Endothelial cell of umbilical vein (primary cell): ENCODE data around the gene MAMDC4. TPM values are rescaled to one million over a fixed set of nuclear protein-coding genes. Genes with fewer than 3 reads are reported as not detected.

Source experiments
- BruUV-seq: library from RNA; stranded (reverse); fragments of 400-500 nt; replicated peaks from 2 replicates; lab custom pipeline; 2021; lab: Mats Ljungman, UMichigan
- CTCF ChIA-PET: fragments of 300-600, 350-600 bp; sonication (Branson Sonifier 250); formaldehyde crosslinking; loops from one replicate; lab custom pipeline; 2021; ENCODE audit warnings: antibody characterized with exemption, inconsistent platforms; lab: Charles Lee
- POLR2A ChIA-PET: fragments of 300-600, 350-600 bp; sonication (Branson Sonifier 250); formaldehyde crosslinking; loops from one replicate; lab custom pipeline; 2021; ENCODE audit warnings: antibody characterized with exemption, inconsistent platforms; lab: Charles Lee
- DNase-seq: peaks from one replicate; pipeline ENCODE4 v3.0.0-alpha.2; 2011; ENCODE audit warnings: low read depth, low spot score
- FAIRE-seq: peaks from 2 replicates; lab custom pipeline; 2011; peaks lifted over from hg19 to GRCh38; lab: Jason Lieb, UNC
- H2AFZ ChIP-seq: 2 replicates; pipeline ENCODE4 v1.6.0; 2012; ENCODE audit warnings: low read depth, low read length, control low read depth, inconsistent platforms
- H3K27ac ChIP-seq: 2 replicates; pipeline ENCODE4 v1.5.1; 2011; ENCODE audit warnings: low read depth, mild to moderate bottlenecking, control low read depth, low read length, moderate library complexity; ENCODE audit not compliant: insufficient read depth
- H3K27me3 ChIP-seq, 2 experiments: 2 replicates each; pipeline versions ENCODE4 v1.6.0 to v1.6.1; 2011; ENCODE audit warnings: low read length in 2 of 2, mixed read lengths in 1 of 2; ENCODE audit not compliant: control insufficient read depth in 2 of 2, insufficient read depth in 2 of 2
- H3K36me3 ChIP-seq, 2 experiments: 2 replicates in 1 of 2; 3 replicates in 1 of 2; pipeline ENCODE4 v1.5.1; 2011; ENCODE audit warnings: low read length in 2 of 2, mild to moderate bottlenecking in 1 of 2, moderate library complexity in 1 of 2; ENCODE audit not compliant: control insufficient read depth in 2 of 2, insufficient read depth in 2 of 2; ENCODE audit errors: extremely low read depth in 1 of 2
- H3K4me1 ChIP-seq: 3 replicates; pipeline ENCODE4 v1.5.1; 2011; ENCODE audit warnings: mild to moderate bottlenecking, low read length; ENCODE audit not compliant: control insufficient read depth, insufficient read depth; ENCODE audit errors: extremely low read depth
- H3K4me2 ChIP-seq: 2 replicates; pipeline ENCODE4 v1.6.1; 2011; ENCODE audit warnings: low read length, control low read depth, mixed read lengths; ENCODE audit not compliant: insufficient read depth
- H3K4me3 ChIP-seq, 3 experiments: fragments of 200-600 bp in 1 of 3; sonication (generic), shearing (Covaris generic) in 1 of 3; replicated peaks in 1 of 3; 2 replicates each; pipeline ENCODE4 v1.5.1; 2011 to 2016; ENCODE audit warnings: control low read depth in 3 of 3, low read length in 3 of 3, mild to moderate bottlenecking in 2 of 3, inconsistent platforms in 1 of 3, low read depth in 1 of 3, moderate library complexity in 1 of 3; ENCODE audit not compliant: insufficient read depth in 1 of 3
- H3K79me2 ChIP-seq: 2 replicates; pipeline ENCODE4 v1.6.0; 2012; ENCODE audit warnings: low read length, inconsistent platforms; ENCODE audit not compliant: control insufficient read depth, insufficient read depth
- H3K9ac ChIP-seq: replicated peaks from 2 replicates; pipeline ENCODE3; 2011; ENCODE audit warnings: low read length, control low read depth; ENCODE audit not compliant: insufficient read depth; ENCODE audit errors: extremely low read depth
- H3K9me1 ChIP-seq: replicated peaks from 3 replicates; pipeline ENCODE4 v1.6.0; 2011; ENCODE audit warnings: mild to moderate bottlenecking, low read length; ENCODE audit not compliant: control insufficient read depth, insufficient read depth; ENCODE audit errors: extremely low read depth
- H3K9me3 ChIP-seq: replicated peaks from 2 replicates; pipeline ENCODE4 v1.5.1; 2012; ENCODE audit warnings: low read length, inconsistent platforms; ENCODE audit not compliant: control insufficient read depth, insufficient read depth
- H4K20me1 ChIP-seq: replicated peaks from 2 replicates; pipeline ENCODE3; 2011; ENCODE audit warnings: mild to moderate bottlenecking, low read length; ENCODE audit not compliant: control insufficient read depth, insufficient read depth; ENCODE audit errors: extremely low read depth
- CTCF ChIP-seq, 2 donors: IDR thresholded peaks; 1 replicate in 1 of 2; 2 replicates in 1 of 2; pipeline ENCODE4 v1.5.1; 2011; ENCODE audit warnings: low read length in 2 of 2, mild to moderate bottlenecking in 2 of 2, moderate library complexity in 2 of 2, control low read depth in 1 of 2, inconsistent platforms in 1 of 2, low read depth in 1 of 2; ENCODE audit not compliant: insufficient read depth in 1 of 2; ENCODE audit errors: extremely low read depth in 1 of 2
- EZH2 ChIP-seq: IDR thresholded peaks from 2 replicates; pipeline ENCODE4 v1.6.1; 2012; ENCODE audit warnings: borderline replicate concordance, low read depth, mild to moderate bottlenecking, moderate library complexity, low read length, inconsistent platforms; ENCODE audit not compliant: severe bottlenecking
- FOS ChIP-seq: IDR thresholded peaks from 2 replicates; pipeline ENCODE4 v1.6.1; 2011; ENCODE audit warnings: mild to moderate bottlenecking, low read length, moderate library complexity, borderline replicate concordance; ENCODE audit not compliant: insufficient read depth
- GATA2 ChIP-seq: IDR thresholded peaks from 2 replicates; pipeline ENCODE4 v1.7.0; 2011; ENCODE audit warnings: low read depth, mild to moderate bottlenecking, moderate library complexity, mixed read lengths, low read length; ENCODE audit not compliant: insufficient read length, insufficient read depth
- JUN ChIP-seq: IDR thresholded peaks from 2 replicates; pipeline ENCODE4 v1.6.1; 2011; ENCODE audit warnings: borderline replicate concordance, low read depth; ENCODE audit not compliant: insufficient read length, insufficient read depth
- MYC ChIP-seq: IDR thresholded peaks from one replicate; pipeline ENCODE4 v1.6.1; 2011; ENCODE audit warnings: mild to moderate bottlenecking, low read depth, low read length
- POLR2A ChIP-seq: IDR thresholded peaks from 2 replicates; pipeline ENCODE4 v1.6.1; 2012; ENCODE audit warnings: low read depth, mild to moderate bottlenecking, control low read depth, low read length
- POLR2AphosphoS5 ChIP-seq: IDR thresholded peaks from 2 replicates; pipeline ENCODE4 v1.6.1; 2012; ENCODE audit warnings: low read depth, mild to moderate bottlenecking, control low read depth, low read length, moderate library complexity; ENCODE audit not compliant: insufficient read depth
- dilution Hi-C: fragments of 300-500 bp; cut with MboI; formaldehyde crosslinking; loops from one replicate; pipeline ENCODE4 v1.15.0; 2019; ENCODE audit warnings: low sequenced_read_pairs; ENCODE audit not compliant: extremely low pct_ligation_motif_present
- intact Hi-C: fragments of 100-400 bp; cut with micrococcal nuclease; formaldehyde crosslinking; loops from one replicate; pipeline ENCODE4 v1.10.0; 2022
- polyA plus RNA-seq, 4 experiments: library from polyadenylated mRNA; depleted of rRNA in 3 of 4; stranded (reverse) in 3 of 4; unstranded in 1 of 4; fragments of >200 nt; gene quantifications; 2 replicates each; pipeline versions ENCODE4 v1.2.1 to v1.2.3, GENCODE V29; 2011 to 2012; ENCODE audit warnings: missing spikeins in 1 of 4
- total RNA-seq: library from RNA; stranded (reverse); gene quantifications from 2 replicates; pipeline ENCODE4 v1.2.3, GENCODE V29; 2021
- TF ChIP-seq, protein P1 (sequence below): IDR thresholded peaks from 2 replicates; pipeline ENCODE4 v1.6.1; 2011; ENCODE audit not compliant: insufficient read depth, insufficient read length

Gene MAMDC4
- total and polyA plus RNA-seq, 2 donors (not counting 3 experiments of a cell fraction or from before 2014, with no cell fraction given), result 3.6 to 7.2 TPM

GRCh38 chr9:136849960-136850865 is 1.9 kb upstream of the MAMDC4 start:
- peaks cover 8 to 18% of the 10 kb centered on the region in 2 experiments for H3K27me3 ChIP-seq
- H3K79me2 ChIP-seq, result no peaks in the 10 kb centered on the region
- FAIRE-seq (no peak), DNase-seq (no peak)
- TF ChIP-seq, protein P1, sequence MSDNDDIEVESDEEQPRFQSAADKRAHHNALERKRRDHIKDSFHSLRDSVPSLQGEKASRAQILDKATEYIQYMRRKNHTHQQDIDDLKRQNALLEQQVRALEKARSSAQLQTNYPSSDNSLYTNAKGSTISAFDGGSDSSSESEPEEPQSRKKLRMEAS, result no peak
- no peak for TF ChIP-seq JUN
- no peak for TF ChIP-seq CTCF (IDR thresholded peaks at IDR 0.05; ENCODE audit: extremely low read depth in 1 of 2, insufficient read depth in 1 of 2, low read depth in 1 of 2, low read length in 2 of 2)
- no peak for TF ChIP-seq FOS
- no peak for TF ChIP-seq EZH2
- TF ChIP-seq POLR2A, result no peak
- TF ChIP-seq GATA2, result no peak
- TF ChIP-seq MYC, result no peak
- TF ChIP-seq POLR2AphosphoS5, result no peak
- intact Hi-C loops (loop anchor here (1.0 to 5.0 kb wide), 4 partner anchors 16 to 95 kb away; partner anchors contain the start of genes C8G, EDF1, FBXW5 and TMEM141), dilution Hi-C loops (no loop called here)
- H3K4me1 ChIP-seq, result peaks cover 10% of the 10 kb centered on the region
- H3K9me3 ChIP-seq, result no peaks in the 10 kb centered on the region
- H3K9me1 ChIP-seq, result no peaks in the 10 kb centered on the region
- H3K4me3 ChIP-seq, result peak overlapping the region in 2 of 3 experiments; percentile 44 to 90
- TSS peak; percentile 62 for BruUV-seq
- H3K9ac ChIP-seq, result peak overlapping the region; percentile 32
- POLR2A ChIA-PET, result no interaction called here
- peak overlapping the region; percentile 49 for H3K4me2 ChIP-seq
- CTCF ChIA-PET, result no interaction called here
- no peaks in the 10 kb centered on the region for H4K20me1 ChIP-seq
- H3K36me3 ChIP-seq, result no peaks in the 10 kb centered on the region
- H3K27ac ChIP-seq, result no peak overlapping the region
- no peak overlapping the region for H2AFZ ChIP-seq
